HepG2 (cell line): Measurements from ENCODE around the gene NTSR2. TPM values are rescaled to one million over a fixed set of nuclear protein-coding genes. Genes with fewer than 3 reads are reported as not detected.

Experiments
- HNF4G ChIP-seq, 2 experiments: sonication (generic) in 1 of 2; formaldehyde crosslinking in 1 of 2; IDR thresholded peaks; 2 replicates each; pipeline versions ENCODE4 v1.4.0 to v1.6.1; 2011 to 2020; ENCODE audit warnings: borderline replicate concordance in 2 of 2, low read depth in 2 of 2, mild to moderate bottlenecking in 2 of 2, low read length in 1 of 2, missing genetic modification reagents in 1 of 2, moderate library complexity in 1 of 2
- SAP130 ChIP-seq: IDR thresholded peaks from 2 replicates; pipeline ENCODE4 v1.6.1; 2016; ENCODE audit warnings: low read depth
- SMAD9 ChIP-seq: sonication (generic); formaldehyde crosslinking; IDR thresholded peaks from 2 replicates; pipeline ENCODE4 v1.5.1; 2020; ENCODE audit warnings: mild to moderate bottlenecking, missing genetic modification reagents
- SOX13 ChIP-seq, 3 experiments: fragments of 450-650 bp in 1 of 3; sonication (generic) in 1 of 3; formaldehyde crosslinking in 1 of 3; IDR thresholded peaks in 2 of 3; conservative IDR thresholded peaks in 1 of 3; 2 replicates each; pipeline versions ENCODE4 v1.5.0 to v1.6.1; 2016 to 2020; ENCODE audit warnings: antibody characterized with exemption in 1 of 3, mild to moderate bottlenecking in 1 of 3, missing compliant biosample characterization in 1 of 3, missing genetic modification reagents in 1 of 3, moderate library complexity in 1 of 3
- YY1 ChIP-seq: IDR thresholded peaks from 2 replicates; pipeline ENCODE4 v1.6.1; 2011; ENCODE audit warnings: low read length, low read depth, moderate library complexity, mild to moderate bottlenecking; ENCODE audit not compliant: insufficient read depth, insufficient replicate concordance
- polyA plus RNA-seq, 8 experiments: library from polyadenylated mRNA; depleted of rRNA in 3 of 8; stranded (reverse) in 7 of 8; unstranded in 1 of 8; fragments of >200 nt; fragmentation: Illumina TruSeq in 4 of 8; extraction: Trizol in 4 of 8; gene quantifications; 2 replicates each; pipeline versions ENCODE4 v1.2.1 to v1.2.3, GENCODE V29; 2011 to 2016; ENCODE audit warnings: low read depth in 4 of 8, missing spikeins in 1 of 8, mixed read lengths in 1 of 8; ENCODE audit not compliant: insufficient read depth in 1 of 8
- total RNA-seq, 5 experiments: library from RNA; depleted of rRNA; stranded (reverse); fragments of >200 nt; fragmentation: Illumina TruSeq; extraction: Trizol; gene quantifications; 2 replicates each; pipeline ENCODE4 v1.2.3, GENCODE V29; 2016; ENCODE audit warnings: low read depth in 1 of 5
- TF ChIP-seq, protein P1 (sequence below): sonication (generic); formaldehyde crosslinking; IDR thresholded peaks from 2 replicates; pipeline ENCODE4 v1.4.0; 2020; ENCODE audit warnings: mild to moderate bottlenecking, missing genetic modification reagents
- TF ChIP-seq, protein P2 (sequence below), 2 experiments: IDR thresholded peaks; 2 replicates each; pipeline ENCODE4 v1.6.1; 2011 to 2012; ENCODE audit warnings: low read length in 2 of 2, borderline replicate concordance in 1 of 2, low read depth in 1 of 2, mild to moderate bottlenecking in 1 of 2, moderate library complexity in 1 of 2
- TF ChIP-seq, protein P3 (sequence below): sonication (generic); formaldehyde crosslinking; IDR thresholded peaks from 2 replicates; pipeline ENCODE4 v1.4.0; 2020; ENCODE audit warnings: missing genetic modification reagents, borderline replicate concordance

The NTSR2 gene
- total and polyA plus RNA-seq, 2 of the 13 experiments (the other 11 are each of a cell fraction or from before 2014, with no cell fraction given), result not detected

DNA sequence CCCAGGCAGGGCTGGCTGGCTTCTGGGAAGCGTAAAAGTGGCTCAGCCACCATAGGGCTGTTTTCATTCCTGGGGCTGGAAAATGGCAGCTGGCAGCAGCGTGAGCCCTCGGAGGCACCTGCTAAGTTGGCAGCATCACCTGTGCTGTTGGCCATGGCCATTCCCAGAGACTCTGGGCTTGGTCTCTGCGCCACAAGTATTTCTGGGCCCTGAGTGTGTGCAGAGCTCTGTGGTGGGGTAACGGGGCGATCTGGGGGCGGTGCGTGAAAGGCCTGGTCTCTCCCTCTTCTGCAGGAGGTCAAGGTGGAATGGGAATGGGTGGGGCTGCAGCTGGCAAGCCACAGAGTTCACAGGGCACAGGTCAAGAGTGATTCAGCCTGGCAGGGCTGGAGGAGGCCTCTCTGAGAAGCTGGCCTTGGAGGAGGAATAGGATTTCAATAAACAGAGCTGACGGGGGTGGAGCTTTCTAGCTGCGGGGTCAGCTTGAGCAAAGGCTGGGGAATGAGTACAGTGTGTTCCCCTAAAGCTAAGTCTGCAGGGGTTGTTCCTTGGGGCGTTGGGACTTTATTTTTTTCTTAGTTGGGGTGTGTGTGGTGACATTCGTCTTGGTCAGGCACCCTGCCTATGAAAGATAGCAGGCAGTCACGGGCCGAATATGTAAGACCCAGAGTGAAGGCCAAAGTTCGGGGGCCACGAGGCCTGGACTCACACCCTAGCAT lies 10.3 kb upstream of the NTSR2 start (continued):
- TF ChIP-seq, protein P1, sequence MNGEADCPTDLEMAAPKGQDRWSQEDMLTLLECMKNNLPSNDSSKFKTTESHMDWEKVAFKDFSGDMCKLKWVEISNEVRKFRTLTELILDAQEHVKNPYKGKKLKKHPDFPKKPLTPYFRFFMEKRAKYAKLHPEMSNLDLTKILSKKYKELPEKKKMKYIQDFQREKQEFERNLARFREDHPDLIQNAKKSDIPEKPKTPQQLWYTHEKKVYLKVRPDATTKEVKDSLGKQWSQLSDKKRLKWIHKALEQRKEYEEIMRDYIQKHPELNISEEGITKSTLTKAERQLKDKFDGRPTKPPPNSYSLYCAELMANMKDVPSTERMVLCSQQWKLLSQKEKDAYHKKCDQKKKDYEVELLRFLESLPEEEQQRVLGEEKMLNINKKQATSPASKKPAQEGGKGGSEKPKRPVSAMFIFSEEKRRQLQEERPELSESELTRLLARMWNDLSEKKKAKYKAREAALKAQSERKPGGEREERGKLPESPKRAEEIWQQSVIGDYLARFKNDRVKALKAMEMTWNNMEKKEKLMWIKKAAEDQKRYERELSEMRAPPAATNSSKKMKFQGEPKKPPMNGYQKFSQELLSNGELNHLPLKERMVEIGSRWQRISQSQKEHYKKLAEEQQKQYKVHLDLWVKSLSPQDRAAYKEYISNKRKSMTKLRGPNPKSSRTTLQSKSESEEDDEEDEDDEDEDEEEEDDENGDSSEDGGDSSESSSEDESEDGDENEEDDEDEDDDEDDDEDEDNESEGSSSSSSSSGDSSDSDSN (CRISPR knock-in tag), result 0 out of 2 replicates have a peak, but pooled peaks have one; percentile 20
- TF ChIP-seq HNF4G (IDR thresholded peaks at IDR 0.05; ENCODE audit: borderline replicate concordance, low read depth, low read length), result peak; percentile 16; the same call in 1 of the 2 replicates
- no peak for TF ChIP-seq HNF4G (CRISPR knock-in tag; IDR thresholded peaks at IDR 0.05; ENCODE audit: borderline replicate concordance, low read depth)
- peak; percentile 57 for TF ChIP-seq YY1
- TF ChIP-seq, protein P2, sequence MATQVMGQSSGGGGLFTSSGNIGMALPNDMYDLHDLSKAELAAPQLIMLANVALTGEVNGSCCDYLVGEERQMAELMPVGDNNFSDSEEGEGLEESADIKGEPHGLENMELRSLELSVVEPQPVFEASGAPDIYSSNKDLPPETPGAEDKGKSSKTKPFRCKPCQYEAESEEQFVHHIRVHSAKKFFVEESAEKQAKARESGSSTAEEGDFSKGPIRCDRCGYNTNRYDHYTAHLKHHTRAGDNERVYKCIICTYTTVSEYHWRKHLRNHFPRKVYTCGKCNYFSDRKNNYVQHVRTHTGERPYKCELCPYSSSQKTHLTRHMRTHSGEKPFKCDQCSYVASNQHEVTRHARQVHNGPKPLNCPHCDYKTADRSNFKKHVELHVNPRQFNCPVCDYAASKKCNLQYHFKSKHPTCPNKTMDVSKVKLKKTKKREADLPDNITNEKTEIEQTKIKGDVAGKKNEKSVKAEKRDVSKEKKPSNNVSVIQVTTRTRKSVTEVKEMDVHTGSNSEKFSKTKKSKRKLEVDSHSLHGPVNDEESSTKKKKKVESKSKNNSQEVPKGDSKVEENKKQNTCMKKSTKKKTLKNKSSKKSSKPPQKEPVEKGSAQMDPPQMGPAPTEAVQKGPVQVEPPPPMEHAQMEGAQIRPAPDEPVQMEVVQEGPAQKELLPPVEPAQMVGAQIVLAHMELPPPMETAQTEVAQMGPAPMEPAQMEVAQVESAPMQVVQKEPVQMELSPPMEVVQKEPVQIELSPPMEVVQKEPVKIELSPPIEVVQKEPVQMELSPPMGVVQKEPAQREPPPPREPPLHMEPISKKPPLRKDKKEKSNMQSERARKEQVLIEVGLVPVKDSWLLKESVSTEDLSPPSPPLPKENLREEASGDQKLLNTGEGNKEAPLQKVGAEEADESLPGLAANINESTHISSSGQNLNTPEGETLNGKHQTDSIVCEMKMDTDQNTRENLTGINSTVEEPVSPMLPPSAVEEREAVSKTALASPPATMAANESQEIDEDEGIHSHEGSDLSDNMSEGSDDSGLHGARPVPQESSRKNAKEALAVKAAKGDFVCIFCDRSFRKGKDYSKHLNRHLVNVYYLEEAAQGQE (IDR thresholded peaks at IDR 0.05; ENCODE audit: borderline replicate concordance in 1 of 2, low read depth in 1 of 2, low read length in 2 of 2), result peak in 1 of 2 experiments; percentile 41; a peak in 1 of 4 replicates
- no peak for TF ChIP-seq SOX13 (IDR thresholded peaks at IDR 0.05)
- peak in 1 of 2 experiments; percentile 49; a peak in 1 of 4 replicates for TF ChIP-seq SOX13 (CRISPR knock-in tag; conservative IDR thresholded peaks at IDR 0.05 in 1 of 2, IDR thresholded peaks at IDR 0.05 in 1 of 2)
- no peak for TF ChIP-seq SMAD9 (CRISPR knock-in tag)
- peak; percentile 67 for TF ChIP-seq SAP130 (CRISPR knock-in tag)
- TF ChIP-seq, protein P3, sequence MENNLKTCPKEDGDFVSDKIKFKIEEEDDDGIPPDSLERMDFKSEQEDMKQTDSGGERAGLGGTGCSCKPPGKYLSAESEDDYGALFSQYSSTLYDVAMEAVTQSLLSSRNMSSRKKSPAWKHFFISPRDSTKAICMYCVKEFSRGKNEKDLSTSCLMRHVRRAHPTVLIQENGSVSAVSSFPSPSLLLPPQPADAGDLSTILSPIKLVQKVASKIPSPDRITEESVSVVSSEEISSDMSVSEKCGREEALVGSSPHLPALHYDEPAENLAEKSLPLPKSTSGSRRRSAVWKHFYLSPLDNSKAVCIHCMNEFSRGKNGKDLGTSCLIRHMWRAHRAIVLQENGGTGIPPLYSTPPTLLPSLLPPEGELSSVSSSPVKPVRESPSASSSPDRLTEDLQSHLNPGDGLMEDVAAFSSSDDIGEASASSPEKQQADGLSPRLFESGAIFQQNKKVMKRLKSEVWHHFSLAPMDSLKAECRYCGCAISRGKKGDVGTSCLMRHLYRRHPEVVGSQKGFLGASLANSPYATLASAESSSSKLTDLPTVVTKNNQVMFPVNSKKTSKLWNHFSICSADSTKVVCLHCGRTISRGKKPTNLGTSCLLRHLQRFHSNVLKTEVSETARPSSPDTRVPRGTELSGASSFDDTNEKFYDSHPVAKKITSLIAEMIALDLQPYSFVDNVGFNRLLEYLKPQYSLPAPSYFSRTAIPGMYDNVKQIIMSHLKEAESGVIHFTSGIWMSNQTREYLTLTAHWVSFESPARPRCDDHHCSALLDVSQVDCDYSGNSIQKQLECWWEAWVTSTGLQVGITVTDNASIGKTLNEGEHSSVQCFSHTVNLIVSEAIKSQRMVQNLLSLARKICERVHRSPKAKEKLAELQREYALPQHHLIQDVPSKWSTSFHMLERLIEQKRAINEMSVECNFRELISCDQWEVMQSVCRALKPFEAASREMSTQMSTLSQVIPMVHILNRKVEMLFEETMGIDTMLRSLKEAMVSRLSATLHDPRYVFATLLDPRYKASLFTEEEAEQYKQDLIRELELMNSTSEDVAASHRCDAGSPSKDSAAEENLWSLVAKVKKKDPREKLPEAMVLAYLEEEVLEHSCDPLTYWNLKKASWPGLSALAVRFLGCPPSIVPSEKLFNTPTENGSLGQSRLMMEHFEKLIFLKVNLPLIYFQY (CRISPR knock-in tag), result no peak
